Stimulated activated naive CD8-positive, alpha-beta T cell treated with anti-CD3 and anti-CD28 coated beads, Interleukin-15, Interleukin-2, amounts not matched to agents 100 ng/mL and 50 ng/mL, for 24 hours (primary cell): Measurements from ENCODE around the gene MTERF4.

Experiments
- H3K27ac Mint-ChIP-seq: one replicate; pipeline ENCODE4 v1.8.0; 2021; ENCODE audit warnings: mild to moderate bottlenecking, mixed read lengths
- H3K27me3 Mint-ChIP-seq: one replicate; pipeline ENCODE4 v1.8.0; 2021; ENCODE audit warnings: mixed read lengths
- H3K36me3 Mint-ChIP-seq: one replicate; pipeline ENCODE4 v1.8.0; 2021; ENCODE audit warnings: low read depth, mixed read lengths
- H3K4me1 Mint-ChIP-seq: one replicate; pipeline ENCODE4 v1.8.0; 2021; ENCODE audit warnings: low read depth, mixed read lengths
- H3K4me3 Mint-ChIP-seq: one replicate; pipeline ENCODE4 v1.8.0; 2021; ENCODE audit warnings: mild to moderate bottlenecking, mixed read lengths
- H3K9me3 Mint-ChIP-seq: one replicate; pipeline ENCODE4 v1.8.0; 2021; ENCODE audit warnings: mixed read lengths

Gene MTERF4

DNA sequence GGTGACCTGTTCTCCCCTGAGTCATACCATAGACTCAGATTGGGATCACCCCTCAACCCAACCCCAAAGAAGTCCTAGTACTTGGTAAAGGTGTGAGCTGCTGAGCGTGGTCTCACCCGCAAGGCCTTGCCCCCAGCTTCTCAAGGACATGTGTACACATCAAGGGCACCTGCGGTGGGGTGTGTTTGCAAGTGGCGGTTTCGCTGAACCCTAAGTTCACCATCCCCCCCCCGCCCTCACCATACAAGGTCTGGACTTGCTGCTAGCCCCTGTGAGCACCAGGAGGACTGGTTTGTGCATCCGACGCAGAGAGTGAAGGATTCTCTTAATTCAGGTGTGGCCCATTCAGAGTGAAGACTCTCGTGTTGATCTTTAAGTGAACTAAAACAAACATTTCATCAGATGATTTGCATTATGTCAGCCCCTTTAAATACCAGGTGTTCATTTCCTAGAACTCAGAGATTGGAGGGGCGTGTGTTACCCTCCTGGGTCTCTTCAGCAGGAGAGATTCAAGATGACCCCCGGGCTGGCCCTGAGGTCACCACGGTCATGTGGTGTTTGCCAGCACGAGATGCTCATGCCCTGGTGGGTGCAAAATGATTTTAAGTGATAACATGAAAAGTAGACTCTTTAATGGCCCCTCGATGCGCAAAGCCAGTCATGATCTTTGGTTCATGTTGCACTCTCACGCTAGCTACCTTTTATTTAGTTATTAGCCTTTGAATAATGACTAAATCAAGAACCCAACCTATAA, 27.8 kb downstream of the MTERF4 start:
- H3K4me3 Mint-ChIP-seq = no peak overlapping the region
- no peak overlapping the region for H3K27ac Mint-ChIP-seq
- no peaks in the 10 kb centered on the region for H3K27me3 Mint-ChIP-seq
- no peaks in the 10 kb centered on the region for H3K36me3 Mint-ChIP-seq
- H3K4me1 Mint-ChIP-seq = no peaks in the 10 kb centered on the region
- no peaks in the 10 kb centered on the region for H3K9me3 Mint-ChIP-seq

DNA sequence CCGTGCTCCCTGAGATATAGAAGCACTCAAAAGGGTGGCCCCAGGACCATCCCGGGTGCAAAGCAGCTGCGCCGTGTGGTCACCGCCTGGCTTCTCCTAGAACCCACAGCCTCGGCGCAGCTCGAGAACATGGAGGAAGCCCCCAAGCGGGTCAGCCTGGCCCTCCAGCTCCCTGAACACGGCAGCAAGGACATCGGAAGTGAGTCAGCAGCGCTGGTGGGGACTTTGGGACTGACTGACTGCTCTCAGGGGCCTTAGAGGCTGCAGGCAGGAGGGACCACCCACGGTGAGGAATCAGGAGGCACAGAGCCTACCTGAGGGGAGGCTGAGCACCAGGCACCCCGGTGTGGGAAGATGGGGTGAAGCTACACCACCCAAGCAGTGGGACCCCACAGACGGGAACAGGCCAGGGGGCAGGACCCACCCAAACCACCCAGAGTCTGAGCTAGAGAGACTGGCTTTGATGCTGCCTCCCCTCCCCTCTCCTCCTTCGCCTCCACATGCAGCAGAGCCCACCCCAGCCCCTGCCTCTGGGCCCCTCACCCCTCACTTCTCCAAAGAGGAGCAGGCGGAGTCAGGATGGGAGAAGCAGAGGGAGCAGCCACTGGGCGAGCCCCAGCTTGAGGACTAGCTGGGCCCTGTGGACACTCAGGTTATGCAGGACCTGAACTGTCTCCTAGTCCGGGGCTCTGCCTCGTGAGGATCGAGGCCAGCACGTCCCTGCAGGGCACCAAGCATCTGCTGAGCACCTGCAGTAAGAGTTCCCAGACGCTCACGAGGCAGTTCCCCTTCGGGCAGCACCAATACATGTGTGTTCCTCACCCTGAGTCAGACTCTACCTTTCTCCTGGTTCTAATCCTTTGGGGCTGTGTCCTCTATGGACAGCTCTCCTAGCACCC, 28.7 kb downstream of the MTERF4 start:
- Mint-ChIP-seq H3K9me3 (no peaks in the 10 kb centered on the region), H3K36me3 (no peaks in the 10 kb centered on the region), H3K4me3 (no peak overlapping the region), H3K27me3 (no peaks in the 10 kb centered on the region), H3K27ac (no peak overlapping the region), H3K4me1 (no peaks in the 10 kb centered on the region)

DNA sequence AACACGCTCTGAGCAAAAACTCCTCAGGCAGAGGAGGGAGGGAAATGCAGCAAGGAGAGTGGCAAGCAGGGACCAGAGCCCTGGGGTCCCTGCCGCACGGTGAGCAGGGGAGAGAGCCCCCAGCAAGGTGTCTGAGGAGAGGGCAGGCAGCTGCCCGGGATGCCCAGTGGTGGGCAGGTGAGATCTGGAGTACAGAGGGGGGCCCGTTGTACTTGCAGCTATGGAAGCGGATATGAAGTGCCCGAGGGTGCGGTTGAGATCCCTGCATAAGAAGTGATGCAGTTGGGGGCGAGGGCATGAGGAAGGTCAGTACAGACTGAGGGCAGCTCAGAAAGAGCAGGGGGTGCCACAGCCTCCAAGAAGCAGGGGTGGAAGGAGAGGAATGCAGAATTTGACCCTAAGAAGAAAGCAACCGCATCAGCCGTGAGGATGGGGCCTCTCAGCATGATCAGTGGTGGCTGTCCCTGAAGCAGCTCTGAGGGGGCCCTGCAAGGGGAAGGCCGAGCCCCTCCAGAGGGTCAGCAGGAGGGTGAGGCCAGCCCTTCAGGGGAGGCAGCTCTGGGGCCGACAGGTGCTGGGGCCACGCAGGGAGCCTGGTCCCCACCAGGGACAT, 29.4 kb downstream of the MTERF4 start:
- H3K27me3 Mint-ChIP-seq = no peaks in the 10 kb centered on the region
- no peaks in the 10 kb centered on the region for H3K9me3 Mint-ChIP-seq
- no peak overlapping the region for H3K27ac Mint-ChIP-seq
- no peaks in the 10 kb centered on the region for H3K36me3 Mint-ChIP-seq
- no peak overlapping the region for H3K4me3 Mint-ChIP-seq
- H3K4me1 Mint-ChIP-seq = no peaks in the 10 kb centered on the region

DNA sequence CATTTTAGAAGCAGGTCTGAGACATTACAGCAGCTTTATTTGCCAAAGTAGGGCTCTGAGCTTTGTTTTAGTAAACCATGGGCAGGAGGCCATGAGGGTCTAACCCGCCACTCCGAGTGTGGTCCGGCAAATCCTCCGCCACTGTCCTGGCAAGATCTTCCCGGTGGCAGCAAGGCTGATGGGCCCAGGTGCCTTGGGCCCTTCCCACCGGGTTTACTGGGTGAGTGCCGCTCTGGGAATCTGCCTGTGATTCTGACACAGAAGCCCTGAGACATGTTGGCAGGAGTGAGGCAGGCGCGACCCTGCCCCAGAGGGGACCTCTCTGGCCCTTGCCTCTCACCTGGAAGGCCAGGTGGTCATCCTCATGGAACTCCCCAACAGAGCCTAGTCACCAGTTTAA, 29.9 kb downstream of the MTERF4 start:
- no peaks in the 10 kb centered on the region for H3K9me3 Mint-ChIP-seq
- no peaks in the 10 kb centered on the region for H3K36me3 Mint-ChIP-seq
- no peak overlapping the region for H3K4me3 Mint-ChIP-seq
- no peaks in the 10 kb centered on the region for H3K4me1 Mint-ChIP-seq
- H3K27ac Mint-ChIP-seq = no peak overlapping the region
- no peaks in the 10 kb centered on the region for H3K27me3 Mint-ChIP-seq

DNA sequence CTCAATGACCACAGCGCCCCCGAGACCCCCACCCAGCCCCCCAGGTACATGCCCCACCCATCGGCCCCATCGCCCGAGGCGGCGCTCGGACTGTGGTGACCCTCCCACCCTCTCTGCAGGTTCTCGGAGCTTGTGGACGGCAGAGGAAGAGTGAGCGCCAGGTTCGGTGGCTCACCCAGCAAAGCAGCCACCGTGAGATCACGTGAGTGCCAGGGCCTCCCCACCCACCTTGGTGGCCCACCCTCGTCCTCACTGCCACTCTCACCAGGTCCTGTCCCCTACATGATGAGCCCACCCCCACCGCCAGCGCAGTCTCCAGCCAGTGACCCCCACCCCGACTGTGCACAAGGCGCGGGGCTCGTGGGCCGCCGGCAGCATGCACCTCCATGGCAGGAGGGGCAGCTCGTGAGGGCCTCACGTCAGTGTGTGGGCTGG, 30.4 kb downstream of the MTERF4 start:
- Mint-ChIP-seq H3K4me3 (no peak overlapping the region), H3K9me3 (no peaks in the 10 kb centered on the region), H3K36me3 (no peaks in the 10 kb centered on the region), H3K27ac (no peak overlapping the region), H3K27me3 (no peaks in the 10 kb centered on the region), H3K4me1 (no peaks in the 10 kb centered on the region)

DNA sequence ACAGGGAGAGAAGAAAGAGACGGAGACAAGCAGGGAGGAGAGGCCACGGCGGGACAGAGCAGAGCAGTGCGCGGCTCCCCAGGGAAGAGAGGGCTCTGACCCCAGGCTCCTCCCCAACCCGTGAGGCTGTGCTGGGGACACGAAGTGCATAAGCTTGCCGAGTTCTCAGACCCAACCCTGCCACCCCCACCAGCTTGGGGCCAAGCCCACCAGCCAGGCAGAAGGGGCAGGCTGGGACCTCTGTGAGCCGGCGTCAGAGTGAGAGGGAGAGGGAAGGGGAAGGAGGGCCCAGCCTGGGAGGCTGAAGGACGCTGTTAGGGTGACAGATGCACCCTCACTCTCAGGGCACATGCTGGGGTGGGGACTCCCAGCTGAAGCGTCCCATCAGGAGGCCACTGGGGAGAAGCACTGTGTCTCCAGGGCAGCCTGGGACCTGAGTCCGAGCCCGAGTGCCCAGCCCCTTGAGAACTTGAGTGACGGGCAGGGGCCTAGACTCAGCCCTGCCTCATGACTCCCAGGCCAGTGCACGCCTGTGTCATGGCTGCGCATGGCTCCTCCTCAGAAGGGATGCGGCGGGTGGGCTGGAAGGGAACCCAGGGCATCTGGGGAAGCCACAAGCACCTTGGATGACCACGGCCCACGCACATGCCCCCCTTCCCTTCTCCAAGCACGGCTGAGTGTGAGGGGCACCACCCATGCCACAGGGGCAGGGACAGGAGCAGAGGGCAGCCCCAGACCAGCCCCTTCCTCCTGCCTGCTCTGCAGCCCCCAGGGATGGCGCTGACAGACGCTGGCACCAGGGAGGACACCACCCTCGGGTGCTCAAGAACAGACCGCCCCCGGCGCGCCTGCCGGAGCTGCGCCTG, 31.0 kb downstream of the MTERF4 start:
- H3K9me3 Mint-ChIP-seq = no peaks in the 10 kb centered on the region

DNA sequence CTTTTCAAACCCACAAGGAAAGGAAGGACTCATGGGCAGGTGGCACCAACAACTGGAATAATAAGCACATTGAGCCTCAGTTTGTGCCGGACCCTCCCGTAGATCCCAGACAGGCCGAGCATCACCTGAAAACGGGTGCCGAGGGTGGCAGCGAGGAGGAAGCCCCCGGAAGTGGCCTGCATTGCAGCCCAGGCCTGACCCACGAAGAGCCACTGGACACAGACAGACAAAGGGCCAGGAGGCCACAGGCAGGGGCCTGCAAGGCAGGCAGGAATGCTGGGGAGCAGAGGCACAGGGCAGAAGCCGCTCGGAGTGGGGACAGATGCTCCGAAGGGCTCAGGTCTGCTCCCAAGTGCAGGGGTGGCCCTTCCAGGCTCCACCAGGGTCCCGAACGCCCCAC, 31.7 kb downstream of the MTERF4 start:
- Mint-ChIP-seq H3K4me3 (no peak overlapping the region), H3K27me3 (no peaks in the 10 kb centered on the region), H3K27ac (no peak overlapping the region), H3K36me3 (no peaks in the 10 kb centered on the region), H3K9me3 (no peaks in the 10 kb centered on the region), H3K4me1 (no peaks in the 10 kb centered on the region)

More for the DNA sequence above, 31.0 kb downstream of the MTERF4 start:
- no peaks in the 10 kb centered on the region for H3K27me3 Mint-ChIP-seq
- no peak overlapping the region for H3K27ac Mint-ChIP-seq
- no peaks in the 10 kb centered on the region for H3K36me3 Mint-ChIP-seq
- no peaks in the 10 kb centered on the region for H3K4me1 Mint-ChIP-seq
- H3K4me3 Mint-ChIP-seq = no peak overlapping the region

DNA sequence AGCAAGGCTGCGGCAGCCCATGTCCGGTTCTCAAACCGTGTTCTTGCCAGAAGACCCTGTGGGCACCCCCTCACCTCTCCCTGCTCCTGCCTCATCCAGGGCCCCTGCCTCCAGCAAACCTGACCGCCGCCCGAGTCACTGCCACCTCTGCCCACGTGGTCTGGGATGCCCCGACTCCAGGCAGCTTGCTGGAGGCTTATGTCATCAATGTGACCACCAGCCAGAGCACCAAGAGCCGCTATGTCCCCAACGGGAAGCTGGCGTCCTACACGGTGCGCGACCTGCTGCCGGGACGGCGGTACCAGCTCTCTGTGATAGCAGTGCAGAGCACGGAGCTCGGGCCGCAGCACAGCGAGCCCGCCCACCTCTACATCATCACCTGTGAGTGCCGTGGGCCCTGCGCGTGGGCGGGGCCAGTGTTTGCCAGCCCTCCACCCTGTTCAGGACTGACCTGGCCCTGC, 32.2 kb downstream of the MTERF4 start:
- Mint-ChIP-seq H3K4me3 (no peak overlapping the region), H3K4me1 (no peaks in the 10 kb centered on the region), H3K27me3 (no peaks in the 10 kb centered on the region), H3K36me3 (no peaks in the 10 kb centered on the region), H3K27ac (no peak overlapping the region), H3K9me3 (no peaks in the 10 kb centered on the region)

DNA sequence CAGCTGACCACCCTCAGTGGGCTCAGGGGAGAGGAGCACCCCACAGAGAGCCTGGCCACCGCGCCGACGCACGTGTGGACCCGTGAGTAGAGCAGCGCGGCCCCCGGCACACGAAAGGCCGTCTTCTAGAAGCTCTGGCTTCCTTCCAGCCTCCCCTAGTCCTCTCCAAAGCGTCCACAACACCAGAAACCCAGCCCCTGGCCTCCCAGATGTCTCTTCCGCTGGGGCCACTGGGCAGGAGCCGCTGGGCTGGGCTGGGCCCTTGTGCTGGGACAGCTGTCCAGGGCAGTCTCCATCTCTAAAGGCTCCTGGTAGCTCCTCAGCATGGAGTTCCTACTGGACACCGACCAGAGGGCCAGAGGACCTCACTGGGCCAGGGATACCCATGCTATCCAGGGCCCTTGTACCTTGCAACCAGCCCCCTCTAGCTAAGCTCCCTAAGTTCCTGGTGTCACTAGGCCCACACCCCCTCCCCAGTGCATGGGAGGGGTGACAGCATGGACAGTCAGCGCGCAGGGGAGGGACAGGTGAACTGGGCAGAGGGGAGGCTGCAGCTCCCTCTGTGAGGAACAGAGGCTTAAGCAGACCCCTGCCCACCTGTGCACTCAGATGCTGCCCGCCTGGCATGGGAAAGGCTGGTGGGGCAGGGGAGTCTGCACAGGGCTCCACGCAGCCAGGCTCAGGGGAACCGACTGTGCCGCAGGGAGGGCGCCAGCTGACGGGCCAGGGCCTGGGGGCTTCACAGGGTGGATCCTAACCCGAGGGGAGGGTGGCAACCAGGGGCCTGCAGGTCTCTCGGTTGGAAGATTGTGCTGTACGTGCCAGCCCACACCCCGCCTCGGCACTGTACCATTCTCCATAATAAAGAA, 32.9 kb downstream of the MTERF4 start:
- Mint-ChIP-seq H3K9me3 (no peaks in the 10 kb centered on the region), H3K4me3 (no peak overlapping the region), H3K4me1 (no peaks in the 10 kb centered on the region), H3K27me3 (no peaks in the 10 kb centered on the region), H3K27ac (no peak overlapping the region), H3K36me3 (no peaks in the 10 kb centered on the region)

DNA sequence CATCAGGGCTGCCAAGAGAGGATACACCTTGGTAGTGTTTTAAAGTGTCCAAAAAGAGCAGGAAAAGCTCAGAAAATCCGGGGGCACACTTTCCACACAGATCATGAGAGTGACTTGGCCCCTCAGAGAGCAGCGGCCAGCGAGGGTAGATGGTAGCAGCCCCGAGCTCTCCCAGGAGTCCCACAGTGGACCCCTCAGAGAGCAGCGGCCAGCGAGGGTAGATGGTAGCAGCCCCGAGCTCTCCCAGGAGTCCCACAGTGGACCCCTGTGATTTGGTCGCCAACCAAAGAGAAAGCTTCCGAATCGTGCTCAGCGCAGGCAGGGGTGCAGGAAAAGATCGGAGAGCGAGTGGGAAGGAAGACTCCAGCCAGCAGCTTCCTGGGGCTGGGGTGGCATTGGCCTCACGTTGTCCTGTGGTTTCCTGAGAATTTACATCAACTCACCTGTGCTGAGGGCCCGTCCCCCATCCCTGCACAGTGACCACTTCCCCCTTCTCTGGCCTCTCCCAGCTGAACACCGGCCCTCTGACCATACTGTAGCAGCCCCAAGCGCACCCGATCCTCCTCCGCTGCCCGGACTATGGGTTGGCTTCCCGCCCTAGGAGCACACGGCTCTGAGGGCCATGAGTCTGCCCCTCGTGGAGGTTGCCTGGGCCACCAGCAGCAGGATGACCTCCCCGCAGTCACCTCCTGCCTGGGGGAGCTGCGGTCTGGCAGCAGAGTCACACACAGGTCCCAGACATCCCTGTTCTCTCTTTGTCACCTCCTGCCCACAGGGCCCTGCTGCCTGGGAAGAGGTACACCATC, 33.7 kb downstream of the MTERF4 start:
- H3K27ac Mint-ChIP-seq = no peak overlapping the region
- H3K4me1 Mint-ChIP-seq = no peaks in the 10 kb centered on the region
- no peaks in the 10 kb centered on the region for H3K27me3 Mint-ChIP-seq
- H3K36me3 Mint-ChIP-seq = no peaks in the 10 kb centered on the region
- H3K9me3 Mint-ChIP-seq = no peaks in the 10 kb centered on the region
- H3K4me3 Mint-ChIP-seq = no peak overlapping the region

DNA sequence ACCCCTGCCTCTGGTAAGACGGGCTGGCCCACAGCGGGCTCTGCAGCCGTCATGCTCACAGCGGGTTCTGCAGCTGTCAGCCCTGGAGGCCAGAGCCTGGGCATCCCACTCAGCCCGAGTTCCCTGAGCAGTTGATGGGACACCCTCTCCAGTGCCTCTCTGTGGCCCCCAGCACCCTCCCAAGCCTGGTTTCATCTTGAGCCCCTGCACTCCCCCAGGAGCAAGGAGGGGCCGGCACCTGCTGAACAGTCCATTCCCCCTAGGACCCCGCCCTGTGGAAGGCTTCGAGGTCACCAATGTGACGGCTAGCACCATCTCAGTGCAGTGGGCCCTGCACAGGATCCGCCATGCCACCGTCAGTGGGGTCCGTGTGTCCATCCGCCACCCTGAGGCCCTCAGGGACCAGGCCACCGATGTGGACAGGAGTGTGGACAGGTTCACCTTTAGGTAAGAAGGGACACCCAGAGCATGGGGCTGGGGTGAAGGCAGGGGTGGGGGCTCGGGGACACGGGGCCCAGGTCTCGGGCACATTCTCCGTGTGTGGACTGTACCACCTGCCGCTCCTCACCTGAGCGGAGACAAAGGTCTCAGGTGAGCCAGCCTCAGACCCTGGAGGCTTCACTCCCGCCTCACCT, 34.5 kb downstream of the MTERF4 start:
- no peaks in the 10 kb centered on the region for H3K36me3 Mint-ChIP-seq
- no peak overlapping the region for H3K4me3 Mint-ChIP-seq
- H3K9me3 Mint-ChIP-seq = no peaks in the 10 kb centered on the region
- no peak overlapping the region for H3K27ac Mint-ChIP-seq
- no peaks in the 10 kb centered on the region for H3K4me1 Mint-ChIP-seq
- no peaks in the 10 kb centered on the region for H3K27me3 Mint-ChIP-seq

DNA sequence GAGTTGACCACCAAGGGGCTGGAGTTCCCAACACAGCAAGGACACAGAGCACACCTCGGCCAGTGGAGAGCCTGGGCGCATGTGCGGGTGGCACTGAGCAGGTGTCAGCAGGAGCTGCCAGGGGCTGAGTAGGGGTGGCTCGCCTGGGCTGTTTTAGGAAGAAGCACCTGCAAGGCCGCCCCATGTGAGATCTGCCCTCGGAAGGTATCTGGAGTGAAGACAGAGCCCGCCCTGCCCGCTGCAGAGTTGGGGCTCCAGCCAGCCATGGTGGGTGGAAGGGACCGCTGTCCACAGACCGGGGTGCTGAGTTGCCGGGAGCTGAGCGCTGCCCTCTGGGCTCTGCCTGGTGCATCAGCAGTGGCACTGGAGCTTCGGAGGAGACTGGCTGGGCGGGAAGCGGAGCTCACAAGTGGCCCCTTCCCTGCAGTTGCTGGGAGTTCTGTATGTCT, 35.2 kb downstream of the MTERF4 start:
- Mint-ChIP-seq H3K4me3 (no peak overlapping the region), H3K9me3 (no peaks in the 10 kb centered on the region), H3K36me3 (no peaks in the 10 kb centered on the region), H3K27ac (no peak overlapping the region), H3K27me3 (no peaks in the 10 kb centered on the region), H3K4me1 (no peaks in the 10 kb centered on the region)
